Eye (tissue), 1 donor: ENCODE measurements around the gene ERN1.

ENCODE experiments used
- DNase-seq: peaks from one replicate; pipeline ENCODE4 v3.0.0-alpha.2; 2015

ERN1 gene

GRCh38 chr17:64157669-64158180 is 27.8 kb upstream of the ERN1 start:
- DNase-seq = no peak

GRCh38 chr17:64156670-64157069 is 26.7 kb upstream of the ERN1 start:
- no peak for DNase-seq

- peak; percentile 47 for DNase-seq
These were observed 26.0 kb upstream of the ERN1 start for GRCh38 chr17:64155751-64156544.

DNA sequence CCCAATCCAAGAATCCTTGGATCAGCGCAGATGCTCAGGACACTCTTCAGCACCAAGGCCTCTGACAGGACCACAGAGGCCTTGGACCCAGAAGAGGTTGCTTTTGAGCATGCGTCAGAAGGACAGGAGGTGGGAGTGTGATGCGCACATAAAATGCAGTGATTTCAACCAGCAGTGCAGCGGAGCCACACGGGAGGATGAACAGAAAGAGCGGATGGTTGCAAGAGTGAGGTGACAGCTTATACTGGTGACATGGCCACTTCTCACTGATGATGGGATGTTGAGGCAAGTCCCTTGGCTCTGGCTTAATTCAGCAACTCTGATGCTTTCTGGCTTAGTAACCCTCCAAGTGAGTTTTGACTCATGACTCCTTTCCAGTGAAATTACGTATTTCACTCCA is 25.2 kb upstream of the ERN1 start:
- DNase-seq = no peak

DNA sequence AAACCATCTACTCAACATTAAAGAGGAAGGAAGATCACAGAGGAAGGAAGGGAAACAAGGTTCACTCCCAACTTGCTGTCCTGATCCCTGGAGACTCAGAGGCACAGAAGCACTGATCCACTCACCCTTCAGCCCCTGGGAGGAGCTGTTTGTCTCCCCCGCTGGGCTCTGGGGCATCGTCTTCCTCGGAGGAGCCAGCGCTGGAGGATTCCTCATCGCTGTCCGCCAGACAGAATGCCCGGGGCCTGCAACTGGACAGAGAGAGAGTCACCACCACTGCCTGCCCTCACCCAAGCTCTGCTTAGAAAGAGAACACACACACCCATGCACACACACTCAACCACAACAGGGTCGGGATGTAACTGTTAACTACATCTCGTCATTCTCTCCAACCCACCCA is 24.8 kb upstream of the ERN1 start:
- no peak for DNase-seq

DNA sequence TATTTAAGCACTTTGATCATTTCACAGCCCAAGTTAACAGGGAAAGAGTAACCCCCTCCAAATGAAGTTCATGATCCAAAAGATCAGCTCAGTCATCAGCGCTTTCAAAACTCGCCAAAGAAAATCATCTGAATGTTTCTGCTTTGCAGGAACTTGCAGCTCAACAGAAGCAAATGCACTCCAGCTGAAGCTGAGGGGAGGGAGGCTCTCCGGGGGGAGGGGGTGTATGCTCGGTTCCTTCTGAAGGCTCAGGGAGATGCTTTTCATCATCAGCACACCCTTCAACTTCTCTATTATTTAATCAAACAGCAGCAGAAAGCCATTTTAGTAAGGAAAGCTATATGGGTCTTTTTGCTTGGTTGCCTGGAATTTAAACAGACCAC is 24.4 kb upstream of the ERN1 start:
- no peak for DNase-seq

- no peak for DNase-seq
These were observed 23.8 kb upstream of the ERN1 start for GRCh38 chr17:64153565-64154312.

GRCh38 chr17:64152428-64153125 is 22.6 kb upstream of the ERN1 start:
- DNase-seq = no peak

DNA sequence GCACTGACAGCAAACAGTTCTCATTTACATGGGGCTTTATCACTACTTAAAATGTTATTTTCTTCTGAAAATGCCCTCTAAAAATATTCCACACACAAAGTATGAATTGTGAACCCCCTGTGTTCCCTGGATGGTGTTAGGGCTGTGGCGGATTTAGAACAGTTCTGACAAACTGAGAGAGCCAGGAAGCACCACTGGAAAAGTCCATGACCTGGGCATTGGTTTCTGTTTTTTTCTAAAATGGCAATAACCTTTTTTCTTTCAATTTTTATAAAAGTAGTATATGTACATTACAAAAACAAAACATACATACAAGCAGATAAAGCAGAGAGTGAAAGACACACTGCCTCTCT is 21.0 kb upstream of the ERN1 start:
- DNase-seq = no peak

GRCh38 chr17:64150237-64151015 is 20.5 kb upstream of the ERN1 start:
- DNase-seq = no peak

DNA sequence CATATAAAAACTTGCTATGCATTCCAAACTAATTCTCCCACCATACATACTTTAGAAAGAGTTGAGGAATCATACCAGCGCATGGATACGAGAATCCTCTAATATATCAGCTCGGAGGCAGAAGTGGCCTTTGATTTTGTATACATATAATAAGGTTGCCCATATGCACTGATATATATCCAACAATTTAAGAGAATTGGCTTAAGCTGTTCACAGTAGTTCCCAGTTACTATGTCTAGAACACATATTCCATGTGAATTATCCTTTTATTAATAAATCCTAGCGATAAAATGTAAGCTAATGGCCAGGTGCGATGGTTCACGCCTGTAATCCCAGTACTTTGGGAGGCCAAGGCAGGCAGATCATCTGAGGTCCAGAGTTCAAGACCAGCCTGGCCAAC is 19.3 kb upstream of the ERN1 start:
- DNase-seq = no peak

- no peak for DNase-seq
These were observed 18.8 kb upstream of the ERN1 start for GRCh38 chr17:64148699-64149098.

DNA sequence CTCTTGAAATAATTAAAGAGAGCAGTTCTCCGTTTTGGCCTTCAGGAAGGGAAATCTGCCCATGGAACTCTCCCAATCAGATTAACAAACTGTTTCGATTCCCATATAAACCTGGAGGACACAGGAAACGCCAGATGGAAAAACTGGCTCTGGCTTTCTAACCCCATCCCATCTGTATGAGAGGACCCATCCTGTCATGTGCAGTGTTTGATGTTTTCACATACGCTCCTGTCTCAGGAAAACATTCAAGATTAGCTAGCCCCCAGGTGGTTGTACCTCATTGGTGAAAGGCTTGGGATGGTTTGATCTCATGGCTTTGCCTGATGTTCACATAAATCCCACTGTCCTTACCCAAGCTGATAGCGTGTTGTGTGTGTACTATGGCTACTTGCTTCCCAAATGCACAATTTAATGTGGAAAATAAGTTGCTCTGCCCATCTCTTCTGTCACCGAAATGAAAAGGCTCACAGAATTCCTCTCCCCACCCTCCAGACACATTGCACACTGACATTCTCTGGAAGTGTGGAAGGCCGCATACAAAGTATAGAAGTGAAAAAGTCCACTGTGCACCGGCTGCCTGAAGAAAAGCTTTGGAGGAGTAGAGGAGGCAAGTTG is 18.2 kb upstream of the ERN1 start:
- no peak for DNase-seq

GRCh38 chr17:64147110-64148016 is 17.4 kb upstream of the ERN1 start:
- no peak for DNase-seq

DNA sequence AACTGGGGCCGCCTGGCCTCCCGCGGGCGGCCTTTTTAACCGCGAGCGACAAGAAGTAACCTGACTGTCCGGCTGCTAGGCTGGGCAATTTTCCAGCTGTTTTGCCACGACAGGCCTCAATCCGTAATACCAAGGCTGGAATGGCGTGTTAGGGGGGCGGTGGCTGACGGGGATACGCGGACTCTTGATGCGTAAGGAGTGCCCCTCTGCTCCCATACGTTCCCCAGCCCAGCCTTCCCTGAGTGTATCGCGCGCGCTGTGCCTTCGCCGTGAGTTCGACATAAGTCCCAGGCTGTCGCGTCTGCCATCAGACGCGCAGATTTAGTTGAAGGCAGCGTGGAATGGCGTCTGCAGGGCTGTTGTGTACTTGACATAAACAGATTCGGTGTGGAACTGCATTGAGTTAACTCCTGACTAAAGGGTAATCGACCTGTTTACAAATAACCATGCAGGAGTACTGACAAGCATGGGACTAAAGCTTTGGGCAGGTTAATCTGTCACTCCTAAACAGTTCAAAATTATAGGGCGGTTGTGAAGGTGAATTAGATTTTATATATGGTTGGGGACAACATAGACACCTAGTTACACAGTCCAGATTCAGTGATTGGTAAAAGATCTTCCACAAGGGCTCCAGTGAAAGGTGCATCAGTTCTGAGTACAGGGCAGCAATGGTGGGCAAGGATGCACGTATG is 16.6 kb upstream of the ERN1 start:
- DNase-seq = peak; percentile 87

GRCh38 chr17:64145751-64146417 is 15.9 kb upstream of the ERN1 start:
- DNase-seq = peak; percentile 99

GRCh38 chr17:64145375-64145750 is 15.4 kb upstream of the ERN1 start:
- DNase-seq = no peak

- DNase-seq = no peak
These were observed 9.6 kb upstream of the ERN1 start for GRCh38 chr17:64139542-64139941.

DNA sequence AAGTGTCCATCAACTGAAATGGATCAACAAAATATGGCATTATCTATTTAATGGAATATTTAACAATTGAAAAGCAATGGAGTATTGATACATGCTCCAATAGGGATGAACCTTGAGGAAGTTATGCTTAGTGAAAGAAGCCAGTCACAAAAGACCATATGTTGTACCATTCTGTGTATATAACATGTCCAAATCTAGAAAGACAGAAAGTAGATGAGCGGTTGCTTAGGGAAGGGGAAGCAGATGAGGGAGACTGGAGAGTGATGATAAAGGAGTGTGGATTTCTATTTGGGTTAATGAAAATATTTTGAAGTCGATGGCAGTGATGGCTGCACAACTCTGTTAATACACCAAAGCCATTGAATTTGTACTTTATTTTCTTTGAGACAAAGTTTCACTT is 8.5 kb upstream of the ERN1 start:
- no peak for DNase-seq

- no peak for DNase-seq
These were observed 5.1 kb upstream of the ERN1 start for GRCh38 chr17:64135000-64135399.
